Choroid plexus epithelial cell (primary cell): ENCODE results near the gene TOP3B.

ENCODE experiments used
- DNase-seq: peaks from one replicate; pipeline ENCODE4 v3.0.0-alpha.2; 2010; ENCODE audit warnings: low read depth
- H3K4me3 ChIP-seq: 2 replicates; pipeline ENCODE4 v1.5.1; 2011; ENCODE audit warnings: low read depth, mild to moderate bottlenecking, control low read depth, low read length, moderate library complexity
- TF ChIP-seq, protein P1 (sequence below): conservative IDR thresholded peaks from 2 replicates; pipeline ENCODE4 v1.5.1; 2011; ENCODE audit warnings: low read depth, mild to moderate bottlenecking, control low read depth, inconsistent platforms, low read length, moderate library complexity

Gene TOP3B

GRCh38 chr22:21948824-21949568 lies 33.6 kb downstream of the TOP3B start:
- DNase-seq: no peak
- TF ChIP-seq, protein P1, sequence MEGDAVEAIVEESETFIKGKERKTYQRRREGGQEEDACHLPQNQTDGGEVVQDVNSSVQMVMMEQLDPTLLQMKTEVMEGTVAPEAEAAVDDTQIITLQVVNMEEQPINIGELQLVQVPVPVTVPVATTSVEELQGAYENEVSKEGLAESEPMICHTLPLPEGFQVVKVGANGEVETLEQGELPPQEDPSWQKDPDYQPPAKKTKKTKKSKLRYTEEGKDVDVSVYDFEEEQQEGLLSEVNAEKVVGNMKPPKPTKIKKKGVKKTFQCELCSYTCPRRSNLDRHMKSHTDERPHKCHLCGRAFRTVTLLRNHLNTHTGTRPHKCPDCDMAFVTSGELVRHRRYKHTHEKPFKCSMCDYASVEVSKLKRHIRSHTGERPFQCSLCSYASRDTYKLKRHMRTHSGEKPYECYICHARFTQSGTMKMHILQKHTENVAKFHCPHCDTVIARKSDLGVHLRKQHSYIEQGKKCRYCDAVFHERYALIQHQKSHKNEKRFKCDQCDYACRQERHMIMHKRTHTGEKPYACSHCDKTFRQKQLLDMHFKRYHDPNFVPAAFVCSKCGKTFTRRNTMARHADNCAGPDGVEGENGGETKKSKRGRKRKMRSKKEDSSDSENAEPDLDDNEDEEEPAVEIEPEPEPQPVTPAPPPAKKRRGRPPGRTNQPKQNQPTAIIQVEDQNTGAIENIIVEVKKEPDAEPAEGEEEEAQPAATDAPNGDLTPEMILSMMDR: no peak
- H3K4me3 ChIP-seq: no peak overlapping the region

DNA sequence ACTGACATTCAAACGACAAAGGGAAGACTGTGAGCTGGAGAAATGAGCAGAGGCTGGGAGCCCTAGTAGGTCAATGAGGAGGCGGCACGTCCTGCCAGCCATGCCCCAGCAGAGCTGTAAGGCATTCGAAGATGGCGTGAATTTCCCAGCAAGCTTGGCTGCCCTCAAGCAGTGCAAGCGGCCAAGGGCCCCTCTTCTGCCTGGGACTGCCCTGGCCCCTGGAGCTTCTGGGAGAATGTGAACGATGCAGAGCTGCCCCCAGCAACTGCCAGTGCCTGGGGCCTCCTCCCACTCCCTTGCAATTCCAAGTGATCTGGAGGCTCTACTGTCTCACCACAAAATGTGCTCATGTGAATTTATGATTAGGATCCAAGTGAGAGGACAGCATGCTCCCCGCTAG lies 34.2 kb downstream of the TOP3B start:
- H3K4me3 ChIP-seq: no peak overlapping the region
- TF ChIP-seq, protein P1: no peak
- no peak for DNase-seq

GRCh38 chr22:21947040-21948014 lies 35.3 kb downstream of the TOP3B start:
- peak; percentile 72 for DNase-seq
- TF ChIP-seq, protein P1: peak; percentile 74
- H3K4me3 ChIP-seq: no peak overlapping the region

DNA sequence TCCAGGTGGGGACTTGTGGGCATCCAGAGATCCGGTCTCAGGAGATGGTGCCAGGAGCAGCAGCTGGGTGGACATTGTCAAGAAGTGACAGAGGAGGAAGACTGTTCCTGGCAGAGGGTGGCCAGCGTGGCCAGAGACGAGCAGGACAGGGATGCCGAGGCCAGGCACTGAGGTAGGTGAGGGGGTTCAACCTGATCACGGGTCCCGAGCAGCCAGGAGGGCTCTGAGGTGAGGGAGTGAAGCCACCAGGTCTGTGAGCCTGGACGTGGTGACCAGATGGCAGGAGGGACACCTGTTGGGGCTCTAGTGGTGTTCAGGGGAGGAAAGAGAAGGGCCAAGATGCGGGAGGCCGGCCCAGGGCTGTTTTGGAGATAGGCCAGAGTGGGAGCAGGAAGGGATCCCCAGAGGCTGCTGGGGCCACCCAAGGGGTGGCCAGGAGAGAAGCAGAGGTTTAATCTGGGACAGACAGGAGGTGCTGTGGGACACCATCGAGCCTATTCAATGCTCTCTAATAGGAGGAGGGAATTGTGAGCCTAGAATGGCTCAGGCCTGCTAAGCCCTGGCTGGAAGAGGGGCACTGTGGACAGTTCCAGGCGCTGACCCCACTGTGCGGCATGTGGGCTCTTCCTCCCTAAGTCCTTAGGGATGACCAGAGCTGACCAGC lies 36.2 kb downstream of the TOP3B start:
- no peak overlapping the region for H3K4me3 ChIP-seq
- TF ChIP-seq, protein P1: no peak
- DNase-seq: no peak

DNA sequence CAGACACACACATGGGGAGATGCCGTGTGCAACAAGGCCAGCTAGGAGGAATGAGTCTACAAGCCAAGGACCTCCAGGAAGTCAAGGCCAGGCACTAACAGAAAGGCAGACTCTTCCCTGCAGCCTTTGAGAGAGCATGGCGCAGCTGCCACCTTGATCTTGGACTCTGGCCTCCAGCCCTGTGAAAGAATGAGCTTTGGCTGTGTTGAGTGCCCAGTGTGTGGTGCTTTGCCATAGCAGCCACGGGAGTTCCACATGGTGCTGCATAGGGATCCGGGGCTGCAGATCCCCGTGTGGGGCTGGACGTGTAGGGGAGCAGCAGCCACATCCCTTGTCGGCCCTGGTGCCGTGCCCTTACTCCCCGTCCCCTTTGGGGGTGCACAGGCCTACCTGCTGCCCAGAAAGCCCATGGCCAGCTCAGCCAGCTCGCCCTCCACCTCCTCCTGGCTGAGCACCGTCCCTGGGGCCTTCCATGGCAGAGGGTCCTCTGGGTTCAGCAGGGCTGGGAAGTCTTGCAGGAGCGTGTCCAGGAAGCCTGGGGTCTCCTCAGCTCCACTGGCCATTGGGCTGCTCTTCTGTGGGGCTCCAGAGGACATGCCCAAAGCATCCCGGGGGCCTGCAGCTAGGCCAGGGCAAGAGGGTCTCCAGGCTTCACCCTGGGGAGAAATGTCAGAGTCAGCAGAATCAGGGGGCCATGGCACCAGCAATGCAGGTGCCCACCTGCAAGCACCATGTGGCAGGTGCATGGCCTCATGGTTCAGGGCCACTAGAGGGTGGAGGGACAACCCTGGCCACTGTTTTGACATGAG lies 36.9 kb downstream of the TOP3B start:
- no peak overlapping the region for H3K4me3 ChIP-seq
- TF ChIP-seq, protein P1: no peak
- DNase-seq: no peak

DNA sequence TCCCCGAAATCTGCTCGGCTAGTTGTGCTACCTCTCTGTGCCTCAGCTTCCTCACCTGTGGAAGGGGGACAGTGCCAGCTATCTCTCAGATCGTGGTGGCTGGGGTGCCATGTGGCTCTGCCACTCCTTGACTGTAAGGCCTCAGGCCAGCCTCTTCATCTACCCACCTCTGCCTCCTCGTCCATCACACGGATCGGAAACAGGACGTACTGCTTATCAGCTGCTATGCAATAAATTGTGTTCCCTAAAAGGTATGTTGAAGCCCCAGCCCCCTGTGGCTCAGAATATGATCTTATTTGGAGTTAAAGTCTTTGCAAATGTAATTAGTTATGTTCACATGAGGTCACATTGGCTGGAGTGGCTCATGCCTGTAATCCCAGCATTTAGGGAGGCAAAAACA lies 37.7 kb downstream of the TOP3B start:
- TF ChIP-seq, protein P1: no peak
- H3K4me3 ChIP-seq: no peak overlapping the region
- no peak for DNase-seq
